GM23248 (cell line): ENCODE measurements around the gene DENND5B. TPM values are rescaled to one million over a fixed set of nuclear protein-coding genes. Genes with fewer than 3 reads are reported as not detected.

Experiments
- DNase-seq: peaks from one replicate; pipeline ENCODE4 v3.0.0-alpha.2; 2015
- H2AFZ ChIP-seq: fragments of 200-600 bp; sonication (generic); 2 replicates; pipeline ENCODE4 v1.6.1; 2016; ENCODE audit warnings: antibody characterized with exemption
- H3F3A ChIP-seq: fragments of 200-600 bp; sonication (generic); 2 replicates; pipeline ENCODE4 v1.6.1; 2016; ENCODE audit warnings: mild to moderate bottlenecking, antibody characterized with exemption, mixed run types; ENCODE audit not compliant: insufficient read depth
- H3K27ac ChIP-seq: fragments of 200-600 bp; sonication (generic); 2 replicates; pipeline ENCODE4 v1.5.1; 2016; ENCODE audit warnings: mild to moderate bottlenecking
- H3K27me3 ChIP-seq: fragments of 200-600 bp; sonication (generic); replicated peaks from 2 replicates; pipeline ENCODE4 v1.6.1; 2016; ENCODE audit warnings: mild to moderate bottlenecking; ENCODE audit not compliant: insufficient read depth
- H3K36me3 ChIP-seq: fragments of 200-600 bp; sonication (generic); 2 replicates; pipeline ENCODE4 v1.6.1; 2016; ENCODE audit warnings: low read depth, mild to moderate bottlenecking
- H3K4me1 ChIP-seq: fragments of 200-600 bp; sonication (generic); 2 replicates; pipeline ENCODE4 v1.6.1; 2016; ENCODE audit warnings: mild to moderate bottlenecking; ENCODE audit not compliant: insufficient read depth
- H3K4me2 ChIP-seq: fragments of 200-600 bp; sonication (generic); one replicate; pipeline ENCODE4 v1.6.1; 2016; ENCODE audit warnings: mild to moderate bottlenecking; ENCODE audit not compliant: unreplicated experiment
- H3K4me3 ChIP-seq: fragments of 200-600 bp; sonication (generic); 2 replicates; pipeline ENCODE4 v1.5.1; 2016; ENCODE audit warnings: mild to moderate bottlenecking
- H3K79me2 ChIP-seq: fragments of 200-600 bp; sonication (generic); 2 replicates; pipeline ENCODE4 v1.6.1; 2016; ENCODE audit warnings: mild to moderate bottlenecking; ENCODE audit not compliant: insufficient read depth
- H3K9ac ChIP-seq: fragments of 200-600 bp; sonication (generic); 2 replicates; pipeline ENCODE4 v1.6.1; 2016; ENCODE audit warnings: mild to moderate bottlenecking
- H3K9me2 ChIP-seq: fragments of 200-600 bp; sonication (generic); 2 replicates; pipeline ENCODE4 v1.6.1; 2016; ENCODE audit warnings: mixed run types, mild to moderate bottlenecking, moderate library complexity; ENCODE audit not compliant: insufficient read depth
- H3K9me3 ChIP-seq: fragments of 200-600 bp; sonication (generic); one replicate; pipeline ENCODE4 v1.6.1; 2017; ENCODE audit warnings: low read depth
- H4K20me1 ChIP-seq: fragments of 200-600 bp; sonication (generic); 2 replicates; pipeline ENCODE4 v1.6.0; 2016; ENCODE audit not compliant: insufficient read depth
- EZH2 ChIP-seq: fragments of 200-600 bp; sonication (generic); IDR thresholded peaks from 2 replicates; pipeline ENCODE4 v1.6.1; 2018; ENCODE audit warnings: antibody characterized with exemption, mild to moderate bottlenecking; ENCODE audit not compliant: insufficient read depth, poor library complexity, severe bottlenecking
- EZH2phosphoT487 ChIP-seq: fragments of 200-600 bp; sonication (generic); IDR thresholded peaks from 2 replicates; pipeline ENCODE4 v1.6.1; 2018; ENCODE audit warnings: antibody characterized with exemption, moderate library complexity, mild to moderate bottlenecking, low read depth; ENCODE audit not compliant: insufficient read depth
- WGBS, 2 experiments: methylation state at CpG; one replicate each; pipeline ENCODE4 v1.1.6; 2015 to 2017; ENCODE audit warnings: low lambda C conversion rate in 2 of 2, low coverage in 1 of 2; ENCODE audit errors: missing lambda C conversion rate in 2 of 2; 5-methylcytosine and 5-hydroxymethylcytosine counted together
- in situ Hi-C: fragments of 300-500 bp; cut with MboI; formaldehyde crosslinking; loops from 2 replicates; pipeline ENCODE4 v1.15.0; 2020
- polyA plus RNA-seq: library from polyadenylated mRNA; unstranded; fragments of >200 nt; fragmentation: Nextera tagmentation; extraction: Ambion mirVana; gene quantifications from 2 replicates; pipeline ENCODE4 v1.2.1, GENCODE V29; 2016
- small RNA-seq: library from RNA; depleted of rRNA; stranded (forward); fragments of <200 nt; gene quantifications from one replicate; pipeline ENCODE3, GENCODE V24; 2014; ENCODE audit warnings: low read depth, low replicate concordance
- total RNA-seq: library from RNA; depleted of rRNA; stranded (reverse); fragments of >200 nt; shearing (Covaris generic); gene quantifications from 2 replicates; pipeline ENCODE4 v1.2.3, GENCODE V29; 2014; rRNA removed

DENND5B gene
- total and polyA plus RNA-seq, 2 experiments from 2014 or later: 9.9 to 12.0 TPM

GRCh38 chr12:31342286-31342685 lies 248.7 kb downstream of the DENND5B start:
- no peak for DNase-seq

DNA sequence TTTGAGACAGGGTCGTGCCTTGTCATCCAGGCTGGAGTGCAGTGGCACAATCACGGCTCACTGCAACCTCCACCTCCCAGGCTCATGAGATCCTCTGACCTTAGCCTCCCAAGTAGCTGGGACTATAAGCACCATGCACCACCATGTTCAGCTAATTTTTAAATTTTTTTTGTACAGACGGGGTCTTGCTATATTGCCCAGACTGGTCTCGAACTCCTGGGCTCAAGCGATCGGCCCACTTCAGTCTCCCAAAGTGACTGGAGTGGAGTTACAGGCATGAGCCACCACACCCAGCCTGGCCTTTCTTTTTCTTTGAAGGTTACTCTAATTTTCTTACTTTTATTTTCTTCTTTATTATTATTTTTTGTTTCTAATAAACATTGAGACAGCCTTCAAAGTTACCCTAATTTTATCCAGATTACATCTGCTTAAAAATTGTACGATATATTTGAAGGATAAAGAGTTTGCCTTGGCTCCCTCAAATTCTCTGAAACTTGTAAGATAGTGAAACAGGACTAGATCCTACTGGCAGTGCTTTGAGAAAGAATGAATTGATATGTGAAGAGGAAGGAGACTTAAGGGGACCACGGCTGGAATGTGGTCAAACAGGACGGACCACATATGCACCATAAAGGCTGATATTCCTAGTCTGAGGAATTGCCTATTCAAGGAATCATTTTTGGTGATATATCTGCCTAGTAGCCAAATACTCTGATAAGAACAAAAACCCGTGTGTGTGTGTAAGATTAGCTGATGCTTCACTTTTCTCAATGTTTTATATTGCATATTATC lies 250.9 kb downstream of the DENND5B start:
- 70 to 71% methylated on average over 9 to 10 of the region's 10 CpGs for WGBS, 2 experiments
- in situ Hi-C loops: no loop called here
- Histone ChIP-seq H4K20me1 (no peaks in the 10 kb centered on the region), H3K27ac (no peak overlapping the region), H2AFZ (no peak overlapping the region), H3F3A (no peaks in the 10 kb centered on the region), H3K4me3 (no peak overlapping the region), H3K9me3 (no peaks in the 10 kb centered on the region), H3K4me1 (no peaks in the 10 kb centered on the region), H3K36me3 (no peaks in the 10 kb centered on the region), H3K27me3 (no peaks in the 10 kb centered on the region), H3K4me2 (no peak overlapping the region), H3K9ac (no peak overlapping the region), H3K79me2 (no peaks in the 10 kb centered on the region), H3K9me2 (no peaks in the 10 kb centered on the region)
- TF ChIP-seq EZH2phosphoT487 (no peak), EZH2 (no peak)
- DNase-seq: no peak

More at GRCh38 chr12:31342286-31342685, 248.7 kb downstream of the DENND5B start:
- H3K9ac ChIP-seq: no peak overlapping the region
- no peak overlapping the region for H3K4me2 ChIP-seq
- no peaks in the 10 kb centered on the region for H3K36me3 ChIP-seq
- no peaks in the 10 kb centered on the region for H3K4me1 ChIP-seq
- no peak overlapping the region for H2AFZ ChIP-seq
- H3K27ac ChIP-seq: no peak overlapping the region
- no peaks in the 10 kb centered on the region for H4K20me1 ChIP-seq
- H3K27me3 ChIP-seq: peaks cover 14% of the 10 kb centered on the region; the same call in 1 of the 2 replicates
- no peaks in the 10 kb centered on the region for H3K9me3 ChIP-seq
- H3F3A ChIP-seq: no peaks in the 10 kb centered on the region
- no peaks in the 10 kb centered on the region for H3K79me2 ChIP-seq
- 43 to 44% methylated on average over 1 of the region's 1 CpG for WGBS, 2 experiments
- TF ChIP-seq EZH2 (no peak), EZH2phosphoT487 (no peak)
- no peaks in the 10 kb centered on the region for H3K9me2 ChIP-seq
- H3K4me3 ChIP-seq: no peak overlapping the region
- in situ Hi-C loops: no loop called here

DNA sequence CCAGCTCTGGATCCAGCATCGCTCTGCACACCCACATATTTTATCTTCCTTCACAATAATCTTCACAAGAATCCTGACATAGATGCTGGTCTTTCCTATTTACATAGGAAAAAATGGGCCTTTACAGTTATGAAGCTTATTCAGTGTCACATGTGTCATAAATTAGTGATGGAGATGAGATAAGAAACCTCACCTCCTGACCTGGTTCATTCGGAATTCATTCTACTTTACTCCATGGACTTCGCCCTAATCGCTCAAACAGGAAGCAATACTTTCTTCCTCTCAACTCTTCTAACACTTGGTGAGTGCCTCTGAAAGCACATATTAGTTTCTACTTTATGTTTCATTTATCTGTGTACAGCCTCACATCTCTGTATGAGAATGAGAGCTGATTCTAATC lies 253.0 kb downstream of the DENND5B start:
- H3K79me2 ChIP-seq: no peaks in the 10 kb centered on the region
- WGBS, 2 experiments: 68 to 75% methylated on average over 4 of the region's 4 CpGs
- H3K4me2 ChIP-seq: no peak overlapping the region
- H4K20me1 ChIP-seq: no peaks in the 10 kb centered on the region
- H3K9me3 ChIP-seq: no peaks in the 10 kb centered on the region
- no peak for DNase-seq
- in situ Hi-C loops: no loop called here
- no peaks in the 10 kb centered on the region for H3K9me2 ChIP-seq
- no peak overlapping the region for H3K4me3 ChIP-seq
- H3F3A ChIP-seq: no peaks in the 10 kb centered on the region
- no peak overlapping the region for H2AFZ ChIP-seq
- H3K27ac ChIP-seq: no peak overlapping the region
- no peaks in the 10 kb centered on the region; the same call in 1 of the 2 replicates for H3K27me3 ChIP-seq
- TF ChIP-seq EZH2 (no peak), EZH2phosphoT487 (no peak)
- H3K4me1 ChIP-seq: no peaks in the 10 kb centered on the region
- H3K9ac ChIP-seq: no peak overlapping the region
- H3K36me3 ChIP-seq: no peaks in the 10 kb centered on the region

Small RNA genes within 50 kb of the gene (small RNA-seq; reads per million reads assigned to genes)
- gene RF00019: not detected
- gene RF00026: not detected
- gene RNU5F-4P: 15.6 reads per million, percentile 87 among the genes with 10 or more reads in this experiment
- not detected for gene RNU6-618P
- gene RPL31P50: not detected

Other genes starting within 250 kb of the DENND5B start
- 1.8 and 3.4 TPM in 2 replicates for gene ETFBKMT, start 68.6 kb upstream of the DENND5B start, total RNA-seq
- 2.6 and 4.3 TPM in 2 replicates for gene ETFBKMT, start 68.6 kb upstream of the DENND5B start, polyA plus RNA-seq
- 5.7 and 12.9 TPM in 2 replicates for gene AMN1, start 137.9 kb upstream of the DENND5B start, total RNA-seq
- 5.0 and 5.2 TPM in 2 replicates for gene AMN1, start 137.9 kb upstream of the DENND5B start, polyA plus RNA-seq